Liver (tissue), 9 donors: Measurements from ENCODE around the gene RAB3GAP1. TPM values are rescaled to one million over a fixed set of nuclear protein-coding genes. Genes with fewer than 3 reads are reported as not detected.
"Not testable (repeated sequence)": the region's sequence is repeated elsewhere in the genome, so short reads cannot be mapped to it uniquely, and the experiment has no call there.

ENCODE experiments used
- DNase-seq: peaks from one replicate; pipeline ENCODE4 v3.0.0-alpha.2; 2017; ENCODE audit warnings: low spot score
- H3K27ac ChIP-seq, 2 donors: one replicate each; pipeline ENCODE4 v1.7.0; 2013; ENCODE audit warnings: inconsistent platforms in 2 of 2, low read length in 2 of 2, control low read depth in 1 of 2, low read depth in 1 of 2, mild to moderate bottlenecking in 1 of 2
- H3K27me3 ChIP-seq, 4 donors: one replicate each; pipeline versions ENCODE4 v1.6.1 to v1.7.0; 2013; ENCODE audit warnings: low read length in 3 of 4, inconsistent platforms in 1 of 4, mild to moderate bottlenecking in 1 of 4, moderate library complexity in 1 of 4; ENCODE audit not compliant: control insufficient read depth in 4 of 4, insufficient read depth in 4 of 4
- H3K36me3 ChIP-seq, 4 donors: one replicate each; pipeline versions ENCODE4 v1.6.1 to v1.7.0; 2013; ENCODE audit warnings: low read length in 3 of 4, mild to moderate bottlenecking in 3 of 4, low read depth in 1 of 4, moderate library complexity in 1 of 4; ENCODE audit not compliant: control insufficient read depth in 4 of 4, insufficient read depth in 3 of 4
- H3K4me1 ChIP-seq, 4 donors: one replicate each; pipeline versions ENCODE4 v1.6.1 to v1.7.0; 2013; ENCODE audit warnings: low read length in 3 of 4, mild to moderate bottlenecking in 3 of 4, moderate library complexity in 1 of 4; ENCODE audit not compliant: control insufficient read depth in 4 of 4, insufficient read depth in 4 of 4
- H3K4me3 ChIP-seq, 3 donors: one replicate each; pipeline versions ENCODE4 v1.6.1 to v1.7.0; 2013; ENCODE audit warnings: low read length in 3 of 3, control low read depth in 1 of 3, low read depth in 1 of 3, mild to moderate bottlenecking in 1 of 3
- H3K9ac ChIP-seq, 2 donors: one replicate each; pipeline ENCODE4 v1.7.0; 2013; ENCODE audit warnings: low read length in 2 of 2, mild to moderate bottlenecking in 2 of 2, moderate library complexity in 2 of 2, control low read depth in 1 of 2, low read depth in 1 of 2
- H3K9me3 ChIP-seq, 4 donors: one replicate each; pipeline versions ENCODE4 v1.6.1 to v1.7.0; 2013; ENCODE audit warnings: low read length in 3 of 4; ENCODE audit not compliant: control insufficient read depth in 4 of 4
- EGR1 ChIP-seq, 2 donors: IDR thresholded peaks; 2 replicates each; pipeline ENCODE4 v1.6.1; 2016 to 2018; ENCODE audit warnings: antibody characterized with exemption in 2 of 2, low read depth in 2 of 2
- FOXA1 ChIP-seq: IDR thresholded peaks from 2 replicates; pipeline ENCODE4 v1.6.1; 2016; ENCODE audit warnings: antibody characterized with exemption
- FOXA2 ChIP-seq: IDR thresholded peaks from 2 replicates; pipeline ENCODE4 v1.6.1; 2016; ENCODE audit warnings: antibody characterized with exemption
- GABPA ChIP-seq, 2 donors: IDR thresholded peaks in 1 of 2; conservative IDR thresholded peaks in 1 of 2; 2 replicates each; pipeline ENCODE4 v1.6.1; 2016; ENCODE audit warnings: antibody characterized with exemption in 2 of 2, mild to moderate bottlenecking in 1 of 2, moderate library complexity in 1 of 2
- HNF4A ChIP-seq, 2 donors: conservative IDR thresholded peaks; 2 replicates each; pipeline ENCODE4 v1.6.1; 2016; ENCODE audit warnings: antibody characterized with exemption in 2 of 2, mild to moderate bottlenecking in 2 of 2
- HNF4G ChIP-seq: IDR thresholded peaks from 2 replicates; pipeline ENCODE4 v1.6.1; 2016; ENCODE audit warnings: antibody characterized with exemption
- JUND ChIP-seq, 2 donors: IDR thresholded peaks; 2 replicates each; pipeline ENCODE4 v1.6.1; 2016; ENCODE audit warnings: antibody characterized with exemption in 2 of 2
- NR2F2 ChIP-seq: IDR thresholded peaks from 2 replicates; pipeline ENCODE4 v1.6.1; 2016; ENCODE audit warnings: antibody characterized with exemption
- RAD21 ChIP-seq, 2 donors: IDR thresholded peaks; 2 replicates each; pipeline ENCODE4 v1.6.1; 2016; ENCODE audit warnings: antibody characterized with exemption in 2 of 2, mild to moderate bottlenecking in 2 of 2
- RXRA ChIP-seq, 2 donors: IDR thresholded peaks; 2 replicates each; pipeline ENCODE4 v1.6.1; 2017 to 2018; ENCODE audit warnings: antibody characterized with exemption in 2 of 2, mild to moderate bottlenecking in 1 of 2
- SP1 ChIP-seq: IDR thresholded peaks from 2 replicates; pipeline ENCODE4 v1.6.1; 2018; ENCODE audit warnings: antibody characterized with exemption, mild to moderate bottlenecking
- TAF1 ChIP-seq: conservative IDR thresholded peaks from 2 replicates; pipeline ENCODE4 v1.6.1; 2016; ENCODE audit warnings: antibody characterized with exemption, mild to moderate bottlenecking
- YY1 ChIP-seq: IDR thresholded peaks from 2 replicates; pipeline ENCODE4 v1.6.1; 2016; ENCODE audit warnings: antibody characterized with exemption, mild to moderate bottlenecking
- WGBS: extraction: QIAGEN DNeasy Blood & Tissue Kit; methylation state at CpG from one replicate; pipeline ENCODE4 v1.1.7; 2013; 5-methylcytosine and 5-hydroxymethylcytosine counted together
- polyA plus RNA-seq, 2 donors: library from polyadenylated mRNA; stranded (reverse) in 1 of 2; unstranded in 1 of 2; fragments of 200-250 nt in 1 of 2; fragments of >200 nt in 1 of 2; fragmentation: Nextera tagmentation in 1 of 2; extraction: Ambion mirVana in 1 of 2; gene quantifications; one replicate each; pipeline versions ENCODE4 v1.2.1 to v1.2.3, GENCODE V29; 2013 to 2015
- total RNA-seq, 2 donors: library from RNA; depleted of rRNA; stranded (reverse); fragments of >200 nt; gene quantifications; one replicate each; pipeline ENCODE4 v1.2.3, GENCODE V29; 2014
- TF ChIP-seq, protein P1 (sequence below): IDR thresholded peaks from 2 replicates; pipeline ENCODE4 v1.6.1; 2016; ENCODE audit warnings: antibody characterized with exemption, mild to moderate bottlenecking
- TF ChIP-seq, protein P2 (sequence below): IDR thresholded peaks from 2 replicates; pipeline ENCODE4 v1.6.1; 2016; ENCODE audit warnings: antibody characterized with exemption
- TF ChIP-seq, protein P3 (sequence below): IDR thresholded peaks from 2 replicates; pipeline ENCODE4 v1.6.1; 2016; ENCODE audit warnings: antibody characterized with exemption
- TF ChIP-seq, protein P4 (sequence below): IDR thresholded peaks from 2 replicates; pipeline ENCODE4 v1.6.1; 2016; ENCODE audit warnings: antibody characterized with exemption
- donor health status: healthy.
- donor health status: healthy.
- donor health status: healthy.
- donor health status: healthy.
- donor health status: healthy.

Gene RAB3GAP1
- total and polyA plus RNA-seq, 4 donors = 8.8 to 30.0 (median 15.1) TPM

DNA sequence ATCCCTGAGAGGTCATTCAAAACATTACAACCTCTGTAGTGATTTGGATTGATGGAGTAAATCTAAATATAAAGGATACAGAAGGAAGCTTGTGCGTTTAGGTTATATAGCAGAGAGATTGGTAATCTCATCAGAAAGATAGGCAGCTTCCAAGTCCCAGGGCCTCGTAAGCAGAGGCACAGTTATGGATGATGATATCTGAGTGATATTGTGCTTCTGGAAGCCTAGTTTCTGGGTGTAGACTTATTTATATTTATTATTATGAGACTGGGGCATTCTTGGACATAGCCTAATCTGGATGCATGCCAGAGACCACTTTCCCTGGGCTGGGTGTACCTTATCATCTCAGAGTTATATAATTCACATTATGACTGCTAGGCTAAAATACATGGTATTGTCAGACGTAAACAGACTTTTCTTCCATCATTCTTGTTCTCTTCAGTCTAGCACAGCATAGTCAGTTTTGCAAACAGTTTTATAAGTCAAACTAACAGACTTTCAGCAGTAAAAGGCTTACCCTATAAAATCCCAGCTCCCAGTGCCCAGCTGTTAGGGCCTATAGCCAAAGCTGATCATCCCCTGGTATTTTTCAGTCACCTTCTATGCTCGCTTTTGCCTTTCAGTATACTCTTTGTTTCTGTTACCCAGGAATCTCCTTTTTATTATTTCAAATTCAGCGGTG, 47.9 kb downstream of the RAB3GAP1 start:
- Histone ChIP-seq H3K27me3 (no peaks in the 10 kb centered on the region), H3K27ac (no peak overlapping the region), H3K9ac (no peak overlapping the region), H3K9me3 (no peaks in the 10 kb centered on the region), H3K4me3 (no peak overlapping the region), H3K36me3 (peaks cover 0 to 2% (median 1%) of the 10 kb centered on the region in 4 donors), H3K4me1 (peaks cover 0 to 4% (median under 1%) of the 10 kb centered on the region in 4 donors)
- DNase-seq = no peak
- no peak for TF ChIP-seq RAD21 (IDR thresholded peaks at IDR 0.05)
- TF ChIP-seq EGR1 (IDR thresholded peaks at IDR 0.05; ENCODE audit: low read depth in 2 of 2) = no peak
- TF ChIP-seq, protein P1, sequence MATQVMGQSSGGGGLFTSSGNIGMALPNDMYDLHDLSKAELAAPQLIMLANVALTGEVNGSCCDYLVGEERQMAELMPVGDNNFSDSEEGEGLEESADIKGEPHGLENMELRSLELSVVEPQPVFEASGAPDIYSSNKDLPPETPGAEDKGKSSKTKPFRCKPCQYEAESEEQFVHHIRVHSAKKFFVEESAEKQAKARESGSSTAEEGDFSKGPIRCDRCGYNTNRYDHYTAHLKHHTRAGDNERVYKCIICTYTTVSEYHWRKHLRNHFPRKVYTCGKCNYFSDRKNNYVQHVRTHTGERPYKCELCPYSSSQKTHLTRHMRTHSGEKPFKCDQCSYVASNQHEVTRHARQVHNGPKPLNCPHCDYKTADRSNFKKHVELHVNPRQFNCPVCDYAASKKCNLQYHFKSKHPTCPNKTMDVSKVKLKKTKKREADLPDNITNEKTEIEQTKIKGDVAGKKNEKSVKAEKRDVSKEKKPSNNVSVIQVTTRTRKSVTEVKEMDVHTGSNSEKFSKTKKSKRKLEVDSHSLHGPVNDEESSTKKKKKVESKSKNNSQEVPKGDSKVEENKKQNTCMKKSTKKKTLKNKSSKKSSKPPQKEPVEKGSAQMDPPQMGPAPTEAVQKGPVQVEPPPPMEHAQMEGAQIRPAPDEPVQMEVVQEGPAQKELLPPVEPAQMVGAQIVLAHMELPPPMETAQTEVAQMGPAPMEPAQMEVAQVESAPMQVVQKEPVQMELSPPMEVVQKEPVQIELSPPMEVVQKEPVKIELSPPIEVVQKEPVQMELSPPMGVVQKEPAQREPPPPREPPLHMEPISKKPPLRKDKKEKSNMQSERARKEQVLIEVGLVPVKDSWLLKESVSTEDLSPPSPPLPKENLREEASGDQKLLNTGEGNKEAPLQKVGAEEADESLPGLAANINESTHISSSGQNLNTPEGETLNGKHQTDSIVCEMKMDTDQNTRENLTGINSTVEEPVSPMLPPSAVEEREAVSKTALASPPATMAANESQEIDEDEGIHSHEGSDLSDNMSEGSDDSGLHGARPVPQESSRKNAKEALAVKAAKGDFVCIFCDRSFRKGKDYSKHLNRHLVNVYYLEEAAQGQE = no peak
- no peak for TF ChIP-seq TAF1
- no peak for TF ChIP-seq HNF4A (conservative IDR thresholded peaks at IDR 0.05)
- TF ChIP-seq NR2F2 = no peak
- TF ChIP-seq HNF4G = no peak
- no peak for TF ChIP-seq FOXA1
- TF ChIP-seq, protein P2, sequence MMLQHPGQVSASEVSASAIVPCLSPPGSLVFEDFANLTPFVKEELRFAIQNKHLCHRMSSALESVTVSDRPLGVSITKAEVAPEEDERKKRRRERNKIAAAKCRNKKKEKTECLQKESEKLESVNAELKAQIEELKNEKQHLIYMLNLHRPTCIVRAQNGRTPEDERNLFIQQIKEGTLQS = no peak
- no peak for TF ChIP-seq JUND (IDR thresholded peaks at IDR 0.05)
- no peak for TF ChIP-seq GABPA (IDR thresholded peaks at IDR 0.05 in 1 of 2, conservative IDR thresholded peaks at IDR 0.05 in 1 of 2)
- TF ChIP-seq RXRA (IDR thresholded peaks at IDR 0.05) = no peak
- TF ChIP-seq YY1 = no peak
- TF ChIP-seq, protein P3, sequence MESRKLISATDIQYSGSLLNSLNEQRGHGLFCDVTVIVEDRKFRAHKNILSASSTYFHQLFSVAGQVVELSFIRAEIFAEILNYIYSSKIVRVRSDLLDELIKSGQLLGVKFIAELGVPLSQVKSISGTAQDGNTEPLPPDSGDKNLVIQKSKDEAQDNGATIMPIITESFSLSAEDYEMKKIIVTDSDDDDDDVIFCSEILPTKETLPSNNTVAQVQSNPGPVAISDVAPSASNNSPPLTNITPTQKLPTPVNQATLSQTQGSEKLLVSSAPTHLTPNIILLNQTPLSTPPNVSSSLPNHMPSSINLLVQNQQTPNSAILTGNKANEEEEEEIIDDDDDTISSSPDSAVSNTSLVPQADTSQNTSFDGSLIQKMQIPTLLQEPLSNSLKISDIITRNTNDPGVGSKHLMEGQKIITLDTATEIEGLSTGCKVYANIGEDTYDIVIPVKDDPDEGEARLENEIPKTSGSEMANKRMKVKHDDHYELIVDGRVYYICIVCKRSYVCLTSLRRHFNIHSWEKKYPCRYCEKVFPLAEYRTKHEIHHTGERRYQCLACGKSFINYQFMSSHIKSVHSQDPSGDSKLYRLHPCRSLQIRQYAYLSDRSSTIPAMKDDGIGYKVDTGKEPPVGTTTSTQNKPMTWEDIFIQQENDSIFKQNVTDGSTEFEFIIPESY = no peak
- no peak for TF ChIP-seq FOXA2
- no peak for TF ChIP-seq SP1
- TF ChIP-seq, protein P4, sequence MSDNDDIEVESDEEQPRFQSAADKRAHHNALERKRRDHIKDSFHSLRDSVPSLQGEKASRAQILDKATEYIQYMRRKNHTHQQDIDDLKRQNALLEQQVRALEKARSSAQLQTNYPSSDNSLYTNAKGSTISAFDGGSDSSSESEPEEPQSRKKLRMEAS = no peak
- 76% methylated on average over 5 of the region's 5 CpGs for WGBS

DNA sequence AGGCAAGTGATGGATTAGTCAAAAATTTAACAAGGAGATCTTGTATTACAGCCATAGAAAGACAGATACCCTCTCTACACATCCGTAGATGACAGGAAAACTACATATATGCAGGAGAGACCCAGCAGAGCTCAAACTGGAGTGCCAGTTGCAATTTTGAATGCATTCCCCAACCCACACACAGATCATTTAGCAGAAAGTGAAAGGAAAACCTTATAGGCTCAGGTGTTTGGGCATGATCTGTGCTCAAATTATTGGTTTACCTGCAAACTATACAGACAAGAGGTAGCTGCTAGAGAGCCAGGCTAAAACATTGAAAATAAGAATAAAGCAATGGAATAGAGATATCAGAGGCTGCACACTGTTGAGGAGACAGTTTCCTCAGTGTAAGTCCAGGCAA, 51.8 kb downstream of the RAB3GAP1 start:
- 94% methylated on average over 1 of the region's 1 CpG for WGBS
- Histone ChIP-seq H3K4me3 (no peak overlapping the region), H3K27me3 (no peaks in the 10 kb centered on the region), H3K36me3 (peaks cover 0 to 2% (median 0%) of the 10 kb centered on the region in 4 donors), H3K9ac (no peak overlapping the region), H3K4me1 (peaks cover 0 to 4% (median under 1%) of the 10 kb centered on the region in 4 donors), H3K9me3 (no peaks in the 10 kb centered on the region), H3K27ac (no peak overlapping the region)
- DNase-seq = no peak
- TF ChIP-seq NR2F2 (no peak), FOXA2 (no peak), JUND (IDR thresholded peaks at IDR 0.05) (no peak)
- TF ChIP-seq, protein P3 = no peak

DNA sequence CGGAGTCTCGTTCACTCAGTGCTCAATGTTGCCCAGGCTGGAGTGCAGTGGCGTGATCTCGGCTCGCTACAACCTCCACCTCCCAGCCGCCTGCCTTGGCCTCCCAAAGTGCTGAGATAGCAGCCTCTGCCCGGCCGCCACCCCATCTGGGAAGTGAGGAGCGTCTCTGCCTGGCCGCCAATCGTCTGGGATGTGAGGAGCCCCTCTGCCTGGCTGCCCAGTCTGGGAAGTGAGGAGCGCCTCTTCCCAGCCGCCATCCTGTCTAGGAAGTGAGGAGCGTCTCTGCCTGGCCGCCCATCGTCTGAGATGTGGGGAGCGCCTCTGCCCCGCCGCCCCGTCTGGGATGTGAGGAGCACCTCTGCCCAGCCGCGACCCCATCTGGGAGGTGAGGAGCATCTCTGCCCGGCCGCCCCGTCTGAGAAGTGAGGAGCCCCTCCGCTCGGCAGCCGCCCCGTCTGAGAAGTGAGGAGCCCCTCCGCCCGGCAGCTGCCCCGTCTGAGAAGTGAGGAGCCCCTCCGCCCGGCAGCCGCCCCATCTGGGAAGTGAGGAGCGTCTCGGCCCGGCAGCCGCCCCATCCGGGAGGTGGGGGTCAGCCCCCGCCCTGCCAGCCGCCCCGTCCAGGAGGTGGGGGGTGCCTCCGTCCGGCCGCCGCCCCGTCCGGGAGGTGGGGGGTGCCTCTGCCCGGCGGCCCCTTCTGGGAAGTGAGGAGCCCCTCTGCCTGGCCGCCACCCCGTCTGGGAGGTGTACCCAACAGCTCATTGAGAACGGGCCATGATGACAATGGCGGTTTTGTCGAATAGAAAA, 53.6 kb downstream of the RAB3GAP1 start:
- not testable (repeated sequence) for DNase-seq, H3K27ac ChIP-seq, H3K4me1 ChIP-seq, H3K27me3 ChIP-seq, H3K4me3 ChIP-seq, H3K9ac ChIP-seq, H3K9me3 ChIP-seq, H3K36me3 ChIP-seq
- WGBS = 98% methylated on average over 51 of the region's 56 CpGs
